PC-9 (cell line): Measurements from ENCODE around the gene PPA1. TPM values are rescaled to one million over a fixed set of nuclear protein-coding genes. Genes with fewer than 3 reads are reported as not detected.
A peak's percentile ranks its signal among the peaks of the same experiment; 100 is the strongest.

ENCODE experiments used
- BruUV-seq: library from RNA; stranded (reverse); fragments of 400-500 nt; replicated peaks from 2 replicates; lab custom pipeline; 2021; lab: Mats Ljungman, UMichigan
- CTCF ChIA-PET: fragments of 300-600 bp; sonication (Branson Sonifier 250); formaldehyde crosslinking; loops from one replicate; lab custom pipeline; 2022; ENCODE audit warnings: antibody characterized with exemption; lab: Charles Lee
- POLR2A ChIA-PET: fragments of 300-600 bp; sonication (Branson Sonifier 250); formaldehyde crosslinking; loops from one replicate; lab custom pipeline; 2022; ENCODE audit warnings: antibody characterized with exemption; ENCODE audit not compliant: unreplicated experiment; lab: Charles Lee
- DNase-seq, 2 experiments: peaks; one replicate each; pipeline versions ENCODE4 v3.0.0 to v3.0.0-alpha.2; 2015 to 2022; ENCODE audit warnings: mixed read lengths in 1 of 2
- H2AFZ ChIP-seq: fragments of 200-600 bp; sonication (generic); 2 replicates; pipeline ENCODE4 v1.8.1; 2017; ENCODE audit warnings: antibody characterized with exemption
- H3F3A ChIP-seq: fragments of 200-600 bp; sonication (generic); 2 replicates; pipeline ENCODE4 v1.8.1; 2017; ENCODE audit warnings: antibody characterized with exemption, mild to moderate bottlenecking, low read depth; ENCODE audit not compliant: insufficient read depth
- H3K27ac ChIP-seq: fragments of 200-600 bp; sonication (generic); 2 replicates; pipeline ENCODE4 v1.6.1; 2016; ENCODE audit warnings: mixed run types
- H3K27me3 ChIP-seq: fragments of 200-600 bp; sonication (generic); 2 replicates; pipeline ENCODE4 v1.6.1; 2016; ENCODE audit warnings: low read depth, mixed run types; ENCODE audit not compliant: insufficient read depth
- H3K36me3 ChIP-seq: fragments of 200-600 bp; sonication (generic); 2 replicates; pipeline ENCODE4 v1.6.1; 2016; ENCODE audit warnings: low read depth, mixed run types
- H3K4me1 ChIP-seq: fragments of 200-600 bp; sonication (generic); replicated peaks from 2 replicates; pipeline ENCODE4 v1.6.1; 2016; ENCODE audit warnings: mixed run types; ENCODE audit not compliant: insufficient read depth
- H3K4me2 ChIP-seq: fragments of 200-600 bp; sonication (generic); 2 replicates; pipeline ENCODE4 v1.6.1; 2017; ENCODE audit warnings: mixed run types
- H3K4me3 ChIP-seq: fragments of 200-600 bp; sonication (generic); 2 replicates; pipeline ENCODE4 v1.6.1; 2016; ENCODE audit warnings: mixed run types
- H3K79me2 ChIP-seq: fragments of 200-600 bp; sonication (generic); 2 replicates; pipeline ENCODE4 v1.6.1; 2017; ENCODE audit warnings: low read depth, mixed run types
- H3K9me2 ChIP-seq: fragments of 200-600 bp; sonication (generic); 2 replicates; pipeline ENCODE4 v1.8.1; 2017; ENCODE audit warnings: mild to moderate bottlenecking; ENCODE audit not compliant: insufficient read depth
- H3K9me3 ChIP-seq: fragments of 200-600 bp; sonication (generic); 2 replicates; pipeline ENCODE4 v1.8.1; 2016; ENCODE audit warnings: low read depth; ENCODE audit not compliant: insufficient read depth
- H4K20me1 ChIP-seq: fragments of 200-600 bp; sonication (generic); 2 replicates; pipeline ENCODE4 v1.8.1; 2017; ENCODE audit not compliant: insufficient read depth
- EZH2 ChIP-seq: fragments of 200-600 bp; sonication (generic); IDR thresholded peaks from 2 replicates; pipeline ENCODE4 v1.8.0; 2017; ENCODE audit warnings: antibody characterized with exemption, low read depth
- intact Hi-C: fragments of 100-400 bp; cut with micrococcal nuclease; formaldehyde crosslinking; loops from one replicate; pipeline ENCODE4 v1.10.0; 2022; ENCODE audit not compliant: unreplicated experiment
- total RNA-seq: library from RNA; stranded (reverse); gene quantifications from 2 replicates; pipeline ENCODE4 v1.2.3, GENCODE V29; 2021
- TF ChIP-seq, protein P1 (sequence below): fragments of 200-600 bp; sonication (generic); conservative IDR thresholded peaks from 2 replicates; pipeline ENCODE4 v1.6.1; 2017; ENCODE audit warnings: mixed run types, antibody characterized with exemption, mild to moderate bottlenecking, moderate library complexity

PPA1 gene
- total RNA-seq, 1 experiment from 2014 or later: 236 TPM

DNA sequence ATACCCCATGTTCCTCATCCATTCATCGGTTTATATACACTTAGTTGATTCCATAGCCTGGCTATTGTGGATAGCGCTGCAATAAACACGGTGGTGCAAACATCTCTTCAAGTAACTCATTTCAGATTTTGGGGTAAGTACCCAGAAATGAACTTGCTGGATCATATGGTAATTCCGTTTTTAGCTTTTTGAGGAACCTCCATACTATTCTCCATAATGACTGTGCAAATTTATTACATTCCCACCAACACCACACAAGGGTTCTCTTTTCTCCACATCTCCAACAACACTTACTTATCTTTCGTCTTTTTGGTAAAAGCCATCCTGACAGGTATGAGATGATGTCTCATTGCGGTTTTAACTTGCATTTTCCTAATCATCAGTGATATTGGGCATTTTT, 46.9 kb upstream of the PPA1 start:
- H3K9me2 ChIP-seq: 0 out of 2 replicates have a peak, but pooled peaks cover 6% of the 10 kb centered on the region
- no peaks in the 10 kb centered on the region for H3K9me3 ChIP-seq
- H3K27ac ChIP-seq: no peak overlapping the region
- ChIA-PET CTCF (no interaction called here), POLR2A (no interaction called here)
- H3F3A ChIP-seq: no peaks in the 10 kb centered on the region
- BruUV-seq: no TSS peak
- DNase-seq: no peak
- no peak overlapping the region for H2AFZ ChIP-seq
- intact Hi-C loops: no loop called here
- no peaks in the 10 kb centered on the region for H3K36me3 ChIP-seq
- H3K4me2 ChIP-seq: no peak overlapping the region
- no peak overlapping the region for H3K4me3 ChIP-seq
- H3K4me1 ChIP-seq: no peaks in the 10 kb centered on the region
- TF ChIP-seq, protein P1, sequence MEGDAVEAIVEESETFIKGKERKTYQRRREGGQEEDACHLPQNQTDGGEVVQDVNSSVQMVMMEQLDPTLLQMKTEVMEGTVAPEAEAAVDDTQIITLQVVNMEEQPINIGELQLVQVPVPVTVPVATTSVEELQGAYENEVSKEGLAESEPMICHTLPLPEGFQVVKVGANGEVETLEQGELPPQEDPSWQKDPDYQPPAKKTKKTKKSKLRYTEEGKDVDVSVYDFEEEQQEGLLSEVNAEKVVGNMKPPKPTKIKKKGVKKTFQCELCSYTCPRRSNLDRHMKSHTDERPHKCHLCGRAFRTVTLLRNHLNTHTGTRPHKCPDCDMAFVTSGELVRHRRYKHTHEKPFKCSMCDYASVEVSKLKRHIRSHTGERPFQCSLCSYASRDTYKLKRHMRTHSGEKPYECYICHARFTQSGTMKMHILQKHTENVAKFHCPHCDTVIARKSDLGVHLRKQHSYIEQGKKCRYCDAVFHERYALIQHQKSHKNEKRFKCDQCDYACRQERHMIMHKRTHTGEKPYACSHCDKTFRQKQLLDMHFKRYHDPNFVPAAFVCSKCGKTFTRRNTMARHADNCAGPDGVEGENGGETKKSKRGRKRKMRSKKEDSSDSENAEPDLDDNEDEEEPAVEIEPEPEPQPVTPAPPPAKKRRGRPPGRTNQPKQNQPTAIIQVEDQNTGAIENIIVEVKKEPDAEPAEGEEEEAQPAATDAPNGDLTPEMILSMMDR: no peak
- no peak for TF ChIP-seq EZH2
- H3K27me3 ChIP-seq: peaks cover 26% of the 10 kb centered on the region
- no peaks in the 10 kb centered on the region for H3K79me2 ChIP-seq
- no peaks in the 10 kb centered on the region for H4K20me1 ChIP-seq

DNA sequence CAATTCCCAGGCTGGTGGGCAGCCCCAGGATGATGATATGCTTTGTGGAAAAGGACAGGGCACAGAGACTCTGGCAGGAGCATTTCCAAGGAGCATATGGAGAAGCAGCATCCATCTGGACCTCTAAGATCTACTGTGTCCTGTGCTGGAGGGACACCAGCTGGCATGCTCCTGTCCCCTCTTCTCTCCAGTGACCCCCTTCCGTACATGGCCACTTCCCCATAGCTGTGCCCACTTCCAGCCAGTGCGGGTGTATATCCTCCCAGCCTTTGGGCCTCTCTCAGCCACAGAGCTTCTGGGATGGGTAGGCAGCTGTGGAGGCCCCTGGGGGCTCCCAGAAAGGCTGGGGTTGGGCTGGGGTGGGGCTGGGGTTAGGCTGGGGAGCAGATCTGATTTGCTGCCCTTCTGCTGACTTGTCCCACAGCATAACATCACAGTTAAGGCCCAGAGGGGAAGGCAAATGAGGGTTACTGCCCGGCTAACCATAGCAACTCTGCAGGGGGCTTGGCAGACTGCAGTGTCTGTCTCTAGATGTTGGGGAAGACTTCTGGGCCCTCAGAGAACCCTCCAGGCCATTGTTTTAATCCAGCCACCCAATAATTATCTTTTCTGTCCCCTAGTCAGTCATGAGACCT, 44.3 kb upstream of the PPA1 start:
- Histone ChIP-seq H3K27me3 (peaks cover 6% of the 10 kb centered on the region; the same call in 1 of the 2 replicates), H3K4me1 (peaks cover 8% of the 10 kb centered on the region; the same call in 1 of the 2 replicates), H3K36me3 (no peaks in the 10 kb centered on the region), H3K27ac (no peak overlapping the region), H3K9me2 (0 out of 2 replicates have a peak, but pooled peaks cover 6% of the 10 kb centered on the region), H2AFZ (no peak overlapping the region), H3K4me3 (no peak overlapping the region), H3F3A (no peaks in the 10 kb centered on the region; the same call in 1 of the 2 replicates), H3K9me3 (no peaks in the 10 kb centered on the region; the same call in 1 of the 2 replicates), H3K4me2 (no peak overlapping the region), H4K20me1 (no peaks in the 10 kb centered on the region), H3K79me2 (no peaks in the 10 kb centered on the region)
- POLR2A ChIA-PET: no interaction called here
- CTCF ChIA-PET: interaction anchor here (0.7 kb wide), 1 partner anchor 87 kb away, joined by 13 read pairs; no protein-coding TSS in a partner anchor
- no TSS peak for BruUV-seq
- DNase-seq: peak in 1 of 2 experiments; percentile 11
- TF ChIP-seq EZH2: no peak
- TF ChIP-seq, protein P1: no peak
- intact Hi-C loops: no loop called here

DNA sequence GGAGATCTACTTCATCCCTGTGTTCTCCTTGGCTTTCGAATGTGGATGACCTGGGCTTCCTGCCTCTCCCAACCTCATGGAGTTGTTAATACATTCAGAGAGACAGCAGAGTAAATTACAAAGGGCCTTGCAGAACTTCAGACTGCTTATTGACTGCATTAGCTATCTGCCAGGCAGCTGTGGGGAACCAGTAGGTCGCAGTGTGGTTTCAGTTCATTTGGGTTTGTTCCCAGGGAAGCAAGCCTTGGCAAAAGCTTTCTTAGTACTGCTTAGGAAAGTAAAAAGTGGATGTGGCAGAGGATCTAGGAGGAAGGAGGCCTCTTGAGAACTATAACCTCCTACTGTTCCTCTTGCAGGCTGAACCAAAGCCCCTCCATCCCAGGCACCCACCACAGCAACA, 41.4 kb upstream of the PPA1 start:
- Histone ChIP-seq H3K4me3 (no peak overlapping the region), H3K4me2 (no peak overlapping the region), H3K36me3 (no peaks in the 10 kb centered on the region), H3F3A (no peaks in the 10 kb centered on the region; the same call in 1 of the 2 replicates), H2AFZ (no peak overlapping the region), H3K9me2 (no peaks in the 10 kb centered on the region), H3K4me1 (peaks cover 9% of the 10 kb centered on the region; the same call in 1 of the 2 replicates), H3K27me3 (no peaks in the 10 kb centered on the region), H3K27ac (no peak overlapping the region), H4K20me1 (no peaks in the 10 kb centered on the region), H3K9me3 (no peaks in the 10 kb centered on the region; the same call in 1 of the 2 replicates), H3K79me2 (no peaks in the 10 kb centered on the region)
- no peak for TF ChIP-seq EZH2
- TF ChIP-seq, protein P1: no peak
- no peak for DNase-seq
- ChIA-PET POLR2A (no interaction called here), CTCF (no interaction called here)
- intact Hi-C loops: no loop called here
- BruUV-seq: no TSS peak
